Activated CD4-positive, alpha-beta T cell treated with anti-CD3 and anti-CD28 coated beads, Interleukin-2, amount 10 ng/mL, durations not matched to agents 7 days and 5 days (primary cell): ENCODE data around the gene CDKN2AIP. TPM values are rescaled to one million over a fixed set of nuclear protein-coding genes. Genes with fewer than 3 reads are reported as not detected.

ENCODE experiments used
- CTCF ChIA-PET: fragments of 350-600 bp; sonication (Branson Sonifier 250); formaldehyde crosslinking; loops from one replicate; lab custom pipeline; 2021; ENCODE audit warnings: antibody characterized with exemption; lab: Charles Lee
- POLR2A ChIA-PET: fragments of 350-600 bp; sonication (Branson Sonifier 250); formaldehyde crosslinking; loops from one replicate; lab custom pipeline; 2021; ENCODE audit warnings: antibody characterized with exemption; lab: Charles Lee
- DNase-seq: peaks from one replicate; pipeline ENCODE4 v3.0.0-alpha.2; 2020
- H3K27ac Mint-ChIP-seq: one replicate; pipeline ENCODE4 v1.8.0; 2021; ENCODE audit warnings: mild to moderate bottlenecking, moderate library complexity, mixed read lengths
- H3K27me3 Mint-ChIP-seq: one replicate; pipeline ENCODE4 v1.8.0; 2021; ENCODE audit warnings: mixed read lengths
- H3K36me3 Mint-ChIP-seq: one replicate; pipeline ENCODE4 v1.8.0; 2021; ENCODE audit warnings: low read depth, mixed read lengths
- H3K4me1 Mint-ChIP-seq: one replicate; pipeline ENCODE4 v1.8.0; 2021; ENCODE audit warnings: mixed read lengths
- H3K4me3 Mint-ChIP-seq: one replicate; pipeline ENCODE4 v1.8.0; 2021; ENCODE audit warnings: mild to moderate bottlenecking, moderate library complexity, mixed read lengths
- H3K9me3 Mint-ChIP-seq: one replicate; pipeline ENCODE4 v1.8.0; 2021; ENCODE audit warnings: mixed read lengths
- total RNA-seq, 2 experiments: library from RNA; stranded (reverse); gene quantifications; one replicate each; pipeline ENCODE4 v1.2.3, GENCODE V29; 2021

CDKN2AIP gene
- total RNA-seq, 2 experiments from 2014 or later: 28.2 to 30.2 TPM

- POLR2A ChIA-PET: no interaction called here
- Mint-ChIP-seq H3K4me1 (peaks cover 11% of the 10 kb centered on the region), H3K9me3 (no peaks in the 10 kb centered on the region), H3K27me3 (peaks cover 9% of the 10 kb centered on the region), H3K36me3 (no peaks in the 10 kb centered on the region), H3K27ac (peak overlapping the region; percentile 58), H3K4me3 (no peak overlapping the region)
- DNase-seq: no peak
- CTCF ChIA-PET: interaction anchor here (0.7 to 1.5 kb wide), 2 partner anchors 10 to 152 kb away, joined by 3 to 4 read pairs; no protein-coding TSS in a partner anchor
Measured at GRCh38 chr4:183405303-183405702, 39.1 kb upstream of the CDKN2AIP start.

- ChIA-PET CTCF (interaction anchor here (0.6 to 1.8 kb wide), 15 partner anchors 9 to 1712 kb away, joined by 3 to 11 read pairs (median 4); no protein-coding TSS in a partner anchor), POLR2A (no interaction called here)
- DNase-seq: peak; percentile 88
- peaks cover 12% of the 10 kb centered on the region for H3K4me1 Mint-ChIP-seq
- H3K27me3 Mint-ChIP-seq: no peaks in the 10 kb centered on the region
- H3K27ac Mint-ChIP-seq: peak overlapping the region; percentile 87
- H3K36me3 Mint-ChIP-seq: no peaks in the 10 kb centered on the region
- peak overlapping the region; percentile 69 for H3K4me3 Mint-ChIP-seq
- H3K9me3 Mint-ChIP-seq: no peaks in the 10 kb centered on the region
Measured at GRCh38 chr4:183407128-183407585, 37.3 kb upstream of the CDKN2AIP start.

GRCh38 chr4:183407635-183408464 lies 36.6 kb upstream of the CDKN2AIP start:
- Mint-ChIP-seq H3K4me3 (peak overlapping the region; percentile 69), H3K27ac (peak overlapping the region; percentile 87), H3K9me3 (no peaks in the 10 kb centered on the region), H3K27me3 (no peaks in the 10 kb centered on the region), H3K4me1 (peaks cover 17% of the 10 kb centered on the region), H3K36me3 (no peaks in the 10 kb centered on the region)
- ChIA-PET POLR2A (no interaction called here), CTCF (interaction anchor here (0.6 to 1.8 kb wide), 13 partner anchors 9 to 310 kb away, joined by 3 to 11 read pairs (median 4); no protein-coding TSS in a partner anchor)
- no peak for DNase-seq

- Mint-ChIP-seq H3K9me3 (no peaks in the 10 kb centered on the region), H3K27ac (peak overlapping the region; percentile 47), H3K36me3 (no peaks in the 10 kb centered on the region), H3K27me3 (no peaks in the 10 kb centered on the region), H3K4me1 (peaks cover 17% of the 10 kb centered on the region), H3K4me3 (no peak overlapping the region)
- DNase-seq: no peak
- POLR2A ChIA-PET: no interaction called here
- CTCF ChIA-PET: interaction anchor here (1.8 kb wide), 1 partner anchor 13 kb away, joined by 4 read pairs; no protein-coding TSS in a partner anchor
Measured at GRCh38 chr4:183408796-183409195, 35.6 kb upstream of the CDKN2AIP start.

DNA sequence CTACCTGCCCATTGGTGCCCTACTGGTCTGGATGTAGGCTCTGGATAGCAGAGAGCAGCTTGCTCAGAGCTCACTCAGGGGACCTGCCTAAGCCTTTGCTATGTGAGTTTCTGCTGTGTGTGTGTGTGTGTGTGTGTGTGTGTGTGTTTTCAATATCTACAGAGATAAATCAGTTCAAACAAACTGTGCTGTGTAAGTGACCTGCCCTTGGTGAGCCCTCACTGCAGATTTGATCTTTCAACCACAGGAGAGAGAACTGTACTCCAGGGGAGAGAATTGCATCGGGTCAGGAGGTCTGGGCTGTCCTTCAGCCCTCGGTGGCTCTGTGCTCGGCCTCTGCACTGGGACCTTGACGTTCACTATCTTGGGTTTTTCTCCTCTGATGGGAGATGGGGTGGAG lies 35.0 kb upstream of the CDKN2AIP start:
- Mint-ChIP-seq H3K9me3 (no peaks in the 10 kb centered on the region), H3K4me3 (no peak overlapping the region), H3K27ac (no peak overlapping the region), H3K36me3 (no peaks in the 10 kb centered on the region), H3K4me1 (peaks cover 17% of the 10 kb centered on the region), H3K27me3 (no peaks in the 10 kb centered on the region)
- CTCF ChIA-PET: interaction anchor here (1.1 to 1.8 kb wide), 3 partner anchors 11 to 512 kb away, joined by 3 to 4 read pairs (median 4); no protein-coding TSS in a partner anchor
- POLR2A ChIA-PET: no interaction called here
- no peak for DNase-seq

DNA sequence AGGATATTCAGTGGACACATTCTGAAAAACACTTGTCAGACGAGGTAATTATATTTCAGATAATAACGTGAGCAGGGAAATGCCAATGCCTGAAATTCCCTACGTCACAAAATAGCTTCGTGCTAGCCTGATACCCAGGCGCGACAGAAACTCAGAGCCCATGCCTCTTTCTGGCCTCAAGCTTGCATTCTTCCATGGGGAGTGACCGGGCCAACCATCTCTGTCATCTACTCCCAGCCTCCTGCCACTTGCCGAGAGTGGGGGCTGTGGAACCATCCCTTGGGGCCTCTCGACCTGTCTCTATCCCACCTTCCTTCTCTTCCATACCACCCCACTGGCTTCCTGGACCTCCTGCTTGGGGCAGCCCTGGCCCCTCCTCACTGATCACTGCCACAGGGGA lies 34.5 kb upstream of the CDKN2AIP start:
- Mint-ChIP-seq H3K36me3 (no peaks in the 10 kb centered on the region), H3K9me3 (no peaks in the 10 kb centered on the region), H3K27me3 (no peaks in the 10 kb centered on the region), H3K4me3 (no peak overlapping the region), H3K27ac (no peak overlapping the region), H3K4me1 (peaks cover 17% of the 10 kb centered on the region)
- ChIA-PET POLR2A (no interaction called here), CTCF (interaction anchor here (1.1 to 1.8 kb wide), 3 partner anchors 10 to 513 kb away, joined by 3 to 4 read pairs (median 4); no protein-coding TSS in a partner anchor)
- no peak for DNase-seq

DNA sequence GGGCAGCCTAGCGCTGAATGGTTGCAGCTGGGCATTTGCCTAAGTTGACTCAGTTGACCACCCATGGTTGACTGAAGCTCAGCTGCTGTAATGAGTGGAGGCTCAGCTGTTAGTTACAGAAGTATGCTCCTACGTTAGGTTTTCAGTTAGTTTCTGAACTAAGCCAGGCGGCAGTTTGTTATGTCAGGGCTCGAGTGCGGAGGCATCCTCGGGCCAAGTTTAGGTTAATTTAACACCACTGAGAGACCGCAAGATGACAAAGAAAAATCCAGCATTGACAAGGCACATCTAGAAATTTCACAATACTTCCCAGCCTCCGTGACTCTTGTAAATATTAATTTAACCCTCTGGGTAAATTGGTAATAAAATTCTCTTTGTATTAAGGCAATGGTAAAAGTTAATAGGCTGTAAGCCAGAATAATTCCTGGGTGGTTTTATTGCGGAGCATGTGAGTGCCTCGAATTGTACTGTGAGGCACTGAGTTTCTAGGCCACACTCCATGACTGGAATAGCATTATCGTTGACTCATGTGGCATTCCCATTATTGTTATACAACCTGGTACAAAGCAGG lies 33.1 kb upstream of the CDKN2AIP start:
- no peak overlapping the region for H3K27ac Mint-ChIP-seq
- H3K4me1 Mint-ChIP-seq: peaks cover 15% of the 10 kb centered on the region
- ChIA-PET POLR2A (no interaction called here), CTCF (interaction anchor here (1.7 kb wide), 1 partner anchor 514 kb away, joined by 3 read pairs; no protein-coding TSS in a partner anchor)
- H3K36me3 Mint-ChIP-seq: no peaks in the 10 kb centered on the region
- DNase-seq: no peak
- no peaks in the 10 kb centered on the region for H3K27me3 Mint-ChIP-seq
- no peaks in the 10 kb centered on the region for H3K9me3 Mint-ChIP-seq
- H3K4me3 Mint-ChIP-seq: no peak overlapping the region

- DNase-seq: no peak
- POLR2A ChIA-PET: no interaction called here
- H3K4me1 Mint-ChIP-seq: peaks cover 8% of the 10 kb centered on the region
- no peaks in the 10 kb centered on the region for H3K9me3 Mint-ChIP-seq
- no peaks in the 10 kb centered on the region for H3K36me3 Mint-ChIP-seq
- no peak overlapping the region for H3K4me3 Mint-ChIP-seq
- CTCF ChIA-PET: no interaction called here
- H3K27ac Mint-ChIP-seq: no peak overlapping the region
- H3K27me3 Mint-ChIP-seq: no peaks in the 10 kb centered on the region
Measured at GRCh38 chr4:183412821-183413220, 31.6 kb upstream of the CDKN2AIP start.

DNA sequence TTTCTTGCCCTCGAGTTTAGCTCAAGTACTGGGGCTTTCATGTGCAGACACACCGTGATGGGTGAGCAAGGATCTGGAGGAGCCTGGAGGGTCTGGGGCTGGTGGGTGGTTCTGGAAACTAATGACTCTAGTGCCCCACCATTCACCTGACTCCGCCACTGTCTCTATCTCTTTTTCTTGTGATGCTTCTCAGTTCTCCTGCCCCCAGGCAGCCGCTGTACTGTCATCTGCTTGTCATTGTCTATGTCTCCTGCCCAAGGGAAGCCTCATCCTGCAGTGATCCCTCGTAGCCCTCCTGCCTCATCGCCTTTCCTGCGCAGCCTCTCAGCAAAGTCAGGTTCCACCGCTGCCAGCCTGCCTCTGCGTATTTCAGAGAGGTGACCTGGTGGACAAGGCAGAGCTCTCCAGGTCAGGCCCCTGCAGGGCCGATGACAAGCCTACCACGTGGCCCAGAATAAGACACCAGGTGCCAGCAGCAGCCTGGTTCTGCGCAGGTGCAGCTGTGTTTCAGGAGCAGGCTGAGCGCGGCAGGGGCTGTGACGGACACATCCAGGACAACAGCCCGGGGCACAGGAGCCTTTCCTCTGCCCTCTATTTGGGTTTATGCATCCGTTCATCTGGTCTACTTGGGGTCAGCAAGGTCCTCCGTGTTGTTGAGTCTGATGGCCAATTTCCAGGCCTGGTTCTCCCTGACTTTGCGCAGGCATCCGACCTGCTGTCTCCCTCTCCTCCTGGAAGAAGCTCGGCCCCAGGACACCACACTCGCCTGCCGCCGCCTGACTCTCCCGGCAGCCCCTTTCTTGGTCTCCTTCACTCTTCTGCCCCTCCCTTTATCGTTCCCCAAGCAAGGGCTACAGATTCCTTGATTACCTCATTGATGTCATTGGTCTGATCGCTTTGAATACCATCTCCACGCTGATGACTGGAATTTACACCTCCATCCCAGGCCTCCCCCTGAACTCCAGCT lies 30.9 kb upstream of the CDKN2AIP start:
- Mint-ChIP-seq H3K4me1 (peaks cover 6% of the 10 kb centered on the region), H3K27ac (no peak overlapping the region), H3K36me3 (no peaks in the 10 kb centered on the region), H3K4me3 (no peak overlapping the region), H3K9me3 (no peaks in the 10 kb centered on the region), H3K27me3 (no peaks in the 10 kb centered on the region)
- ChIA-PET POLR2A (no interaction called here), CTCF (interaction anchor here (1.1 kb wide), 1 partner anchor 29 kb away, joined by 3 read pairs; no protein-coding TSS in a partner anchor)
- no peak for DNase-seq

- POLR2A ChIA-PET: no interaction called here
- Mint-ChIP-seq H3K4me3 (no peak overlapping the region), H3K27me3 (no peaks in the 10 kb centered on the region), H3K4me1 (peaks cover 5% of the 10 kb centered on the region), H3K9me3 (no peaks in the 10 kb centered on the region), H3K27ac (no peak overlapping the region), H3K36me3 (no peaks in the 10 kb centered on the region)
- CTCF ChIA-PET: interaction anchor here (0.8 kb wide), 1 partner anchor 10 kb away, joined by 3 read pairs; no protein-coding TSS in a partner anchor
- DNase-seq: no peak
Measured at GRCh38 chr4:183416879-183417755, 27.3 kb upstream of the CDKN2AIP start.

DNA sequence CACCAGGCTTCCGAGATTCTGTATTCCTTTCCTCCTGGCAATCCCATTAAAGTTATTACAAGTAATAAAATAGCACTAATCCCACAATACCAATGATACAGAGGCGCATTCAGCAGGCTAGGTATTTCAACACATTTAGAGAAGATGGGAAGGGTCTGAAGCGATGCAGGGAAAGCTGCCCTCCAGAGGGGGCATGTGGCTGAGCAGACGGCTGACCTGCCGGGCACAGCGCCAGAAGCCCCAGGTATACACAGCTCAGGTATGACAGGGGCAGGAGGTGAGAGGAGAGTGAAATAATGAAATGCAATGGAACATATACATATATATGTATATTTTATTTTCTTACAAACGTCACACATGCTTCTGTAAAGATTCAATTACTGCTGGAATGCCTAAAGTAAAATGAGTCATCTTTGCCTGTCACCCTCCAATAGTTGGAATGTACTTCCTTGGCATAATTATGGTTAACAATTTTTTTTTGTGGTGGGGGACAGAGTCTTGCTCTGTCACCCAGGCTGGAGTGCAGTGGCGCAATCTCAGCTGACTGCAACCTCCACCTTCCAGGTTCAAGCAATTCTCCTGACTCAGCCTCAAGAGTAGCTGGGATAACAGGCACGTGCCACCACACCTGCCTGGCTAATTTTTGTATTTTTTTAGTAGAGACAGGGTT lies 21.3 kb upstream of the CDKN2AIP start:
- H3K27me3 Mint-ChIP-seq: no peaks in the 10 kb centered on the region
- ChIA-PET CTCF (no interaction called here), POLR2A (no interaction called here)
- peaks cover 4% of the 10 kb centered on the region for H3K9me3 Mint-ChIP-seq
- H3K36me3 Mint-ChIP-seq: no peaks in the 10 kb centered on the region
- H3K4me1 Mint-ChIP-seq: peaks cover 9% of the 10 kb centered on the region
- no peak overlapping the region for H3K4me3 Mint-ChIP-seq
- DNase-seq: no peak
- H3K27ac Mint-ChIP-seq: no peak overlapping the region
